Measurements from ENCODE around the gene TLE3.

Gene TLE3

GRCh38 chr15:70071799-70072198 lies 25.9 kb downstream of the TLE3 start:
- POLR2A ChIA-PET, result no interaction called here
- H3K36me3 ChIP-seq (ENCODE audit: control insufficient read depth in 4 of 4, insufficient read depth in 4 of 4, low read length in 3 of 4), result peaks cover 13 to 97% (median 73%) of the 10 kb centered on the region in 4 experiments
- H3K27ac ChIP-seq (ENCODE audit: insufficient read depth in 1 of 2, low read depth in 1 of 2, low read length in 2 of 2, poor library complexity in 1 of 2, severe bottlenecking in 2 of 2), result no peak overlapping the region
- H3K4me3 ChIP-seq (ENCODE audit: control insufficient read depth in 1 of 7, extremely low read depth in 1 of 7, insufficient read depth in 4 of 7, low read depth in 2 of 7, low read length in 6 of 7), result no peak overlapping the region
- H3K4me1 ChIP-seq (ENCODE audit: control extremely low read depth in 1 of 4, control insufficient read depth in 4 of 4, insufficient read depth in 4 of 4, low read length in 3 of 4), result peaks cover 0 to 10% (median 3%) of the 10 kb centered on the region in 4 experiments
- DNase-seq, result no peak
- no peaks in the 10 kb centered on the region for H3K9me3 ChIP-seq (ENCODE audit: control extremely low read depth in 1 of 5, control insufficient read depth in 4 of 5, insufficient read depth in 2 of 5, low read depth in 1 of 5, low read length in 4 of 5)
- no peaks in the 10 kb centered on the region for H3K27me3 ChIP-seq (replicated peaks in 2 of 5; ENCODE audit: control insufficient read depth in 4 of 5, insufficient read depth in 5 of 5, low read length in 4 of 5)
- WGBS (ENCODE audit: insufficient coverage), result 94% methylated on average over 19 of the region's 19 CpGs
- CTCF ChIA-PET, result interaction anchor here (1.3 kb wide), 1 partner anchor 110 kb away, joined by 4 read pairs; no protein-coding TSS in a partner anchor

GRCh38 chr15:70069716-70070115 lies 28.0 kb downstream of the TLE3 start:
- no peak for DNase-seq
- CTCF ChIA-PET, result interaction anchor here (1.3 kb wide), 1 partner anchor 16 kb away, joined by 3 read pairs; no protein-coding TSS in a partner anchor
- POLR2A ChIA-PET, result no interaction called here
- H3K27ac ChIP-seq (ENCODE audit: insufficient read depth in 1 of 2, low read depth in 1 of 2, low read length in 2 of 2, poor library complexity in 1 of 2, severe bottlenecking in 2 of 2), result no peak overlapping the region
- no peak overlapping the region for H3K4me3 ChIP-seq (ENCODE audit: control insufficient read depth in 1 of 7, extremely low read depth in 1 of 7, insufficient read depth in 4 of 7, low read depth in 2 of 7, low read length in 6 of 7)
- H3K27me3 ChIP-seq (replicated peaks in 2 of 5; ENCODE audit: control insufficient read depth in 4 of 5, insufficient read depth in 5 of 5, low read length in 4 of 5), result no peaks in the 10 kb centered on the region
- 92% methylated on average over 7 of the region's 7 CpGs for WGBS (ENCODE audit: insufficient coverage)
- no peaks in the 10 kb centered on the region for H3K9me3 ChIP-seq (ENCODE audit: control extremely low read depth in 1 of 5, control insufficient read depth in 4 of 5, insufficient read depth in 2 of 5, low read depth in 1 of 5, low read length in 4 of 5)
- H3K36me3 ChIP-seq (ENCODE audit: control insufficient read depth in 4 of 4, insufficient read depth in 4 of 4, low read length in 3 of 4), result peaks cover 16 to 97% (median 75%) of the 10 kb centered on the region in 4 experiments
- peaks cover 0 to 7% (median 3%) of the 10 kb centered on the region in 4 experiments for H3K4me1 ChIP-seq (ENCODE audit: control extremely low read depth in 1 of 4, control insufficient read depth in 4 of 4, insufficient read depth in 4 of 4, low read length in 3 of 4)

- WGBS (ENCODE audit: insufficient coverage), result 97% methylated on average over 6 of the region's 9 CpGs
- ChIA-PET POLR2A (interaction anchor here (0.6 kb wide), 1 partner anchor 22 kb away, joined by 3 read pairs; no protein-coding TSS in a partner anchor), CTCF (interaction anchor here (1.5 kb wide), 1 partner anchor 23 kb away, joined by 4 read pairs; no protein-coding TSS in a partner anchor)
Measured at GRCh38 chr15:70068783-70069565, 28.7 kb downstream of the TLE3 start.

GRCh38 chr15:70067681-70068080 lies 30.0 kb downstream of the TLE3 start:
- CTCF ChIA-PET, result interaction anchor here (0.9 to 1.7 kb wide), 3 partner anchors 24 to 593 kb away, joined by 3 to 5 read pairs (median 4); no protein-coding TSS in a partner anchor
- POLR2A ChIA-PET, result no interaction called here

More at GRCh38 chr15:70068783-70069565, 28.7 kb downstream of the TLE3 start:
- H3K4me3 ChIP-seq (ENCODE audit: control insufficient read depth in 1 of 7, extremely low read depth in 1 of 7, insufficient read depth in 4 of 7, low read depth in 2 of 7, low read length in 6 of 7), result no peak overlapping the region
- H3K4me1 ChIP-seq (ENCODE audit: control extremely low read depth in 1 of 4, control insufficient read depth in 4 of 4, insufficient read depth in 4 of 4, low read length in 3 of 4), result peaks cover 0 to 3% (median 2%) of the 10 kb centered on the region in 4 experiments
- no peaks in the 10 kb centered on the region for H3K9me3 ChIP-seq (ENCODE audit: control extremely low read depth in 1 of 5, control insufficient read depth in 4 of 5, insufficient read depth in 2 of 5, low read depth in 1 of 5, low read length in 4 of 5)
- DNase-seq, result no peak
- H3K27ac ChIP-seq (ENCODE audit: insufficient read depth in 1 of 2, low read depth in 1 of 2, low read length in 2 of 2, poor library complexity in 1 of 2, severe bottlenecking in 2 of 2), result no peak overlapping the region
- H3K27me3 ChIP-seq (replicated peaks in 2 of 5; ENCODE audit: control insufficient read depth in 4 of 5, insufficient read depth in 5 of 5, low read length in 4 of 5), result no peaks in the 10 kb centered on the region
- peaks cover 13 to 97% (median 71%) of the 10 kb centered on the region in 4 experiments for H3K36me3 ChIP-seq (ENCODE audit: control insufficient read depth in 4 of 4, insufficient read depth in 4 of 4, low read length in 3 of 4)

GRCh38 chr15:70067011-70067410 lies 30.7 kb downstream of the TLE3 start:
- Histone ChIP-seq H3K27ac (ENCODE audit: insufficient read depth in 1 of 2, low read depth in 1 of 2, low read length in 2 of 2, poor library complexity in 1 of 2, severe bottlenecking in 2 of 2) (no peak overlapping the region), H3K4me1 (ENCODE audit: control extremely low read depth in 1 of 4, control insufficient read depth in 4 of 4, insufficient read depth in 4 of 4, low read length in 3 of 4) (no peaks in the 10 kb centered on the region)

More at GRCh38 chr15:70067681-70068080, 30.0 kb downstream of the TLE3 start:
- H3K4me3 ChIP-seq (ENCODE audit: control insufficient read depth in 1 of 7, extremely low read depth in 1 of 7, insufficient read depth in 4 of 7, low read depth in 2 of 7, low read length in 6 of 7), result no peak overlapping the region
- H3K27me3 ChIP-seq (replicated peaks in 2 of 5; ENCODE audit: control insufficient read depth in 4 of 5, insufficient read depth in 5 of 5, low read length in 4 of 5), result no peaks in the 10 kb centered on the region
- peaks cover 15 to 97% (median 70%) of the 10 kb centered on the region in 4 experiments for H3K36me3 ChIP-seq (ENCODE audit: control insufficient read depth in 4 of 4, insufficient read depth in 4 of 4, low read length in 3 of 4)
- H3K9me3 ChIP-seq (ENCODE audit: control extremely low read depth in 1 of 5, control insufficient read depth in 4 of 5, insufficient read depth in 2 of 5, low read depth in 1 of 5, low read length in 4 of 5), result no peaks in the 10 kb centered on the region
- no peak for DNase-seq
- 100% methylated on average over 1 of the region's 6 CpGs for WGBS (ENCODE audit: insufficient coverage)
- H3K27ac ChIP-seq (ENCODE audit: insufficient read depth in 1 of 2, low read depth in 1 of 2, low read length in 2 of 2, poor library complexity in 1 of 2, severe bottlenecking in 2 of 2), result no peak overlapping the region
- no peaks in the 10 kb centered on the region for H3K4me1 ChIP-seq (ENCODE audit: control extremely low read depth in 1 of 4, control insufficient read depth in 4 of 4, insufficient read depth in 4 of 4, low read length in 3 of 4)

GRCh38 chr15:70066447-70066846 lies 31.3 kb downstream of the TLE3 start:
- H3K4me3 ChIP-seq (ENCODE audit: control insufficient read depth in 1 of 7, extremely low read depth in 1 of 7, insufficient read depth in 4 of 7, low read depth in 2 of 7, low read length in 6 of 7), result no peak overlapping the region
- CTCF ChIA-PET, result interaction anchor here (1.0 to 1.7 kb wide), 2 partner anchors 9 to 592 kb away, joined by 3 to 5 read pairs; no protein-coding TSS in a partner anchor
- WGBS (ENCODE audit: insufficient coverage), result 91% methylated on average over 5 of the region's 5 CpGs

More at GRCh38 chr15:70067011-70067410, 30.7 kb downstream of the TLE3 start:
- ChIA-PET CTCF (interaction anchor here (1.0 to 1.7 kb wide), 3 partner anchors 10 to 592 kb away, joined by 3 to 5 read pairs (median 4); no protein-coding TSS in a partner anchor), POLR2A (no interaction called here)
- H3K36me3 ChIP-seq (ENCODE audit: control insufficient read depth in 4 of 4, insufficient read depth in 4 of 4, low read length in 3 of 4), result peaks cover 15 to 97% (median 70%) of the 10 kb centered on the region in 4 experiments
- DNase-seq, result no peak
- no peaks in the 10 kb centered on the region for H3K9me3 ChIP-seq (ENCODE audit: control extremely low read depth in 1 of 5, control insufficient read depth in 4 of 5, insufficient read depth in 2 of 5, low read depth in 1 of 5, low read length in 4 of 5)
- no peaks in the 10 kb centered on the region for H3K27me3 ChIP-seq (replicated peaks in 2 of 5; ENCODE audit: control insufficient read depth in 4 of 5, insufficient read depth in 5 of 5, low read length in 4 of 5)
- 100% methylated on average over 2 of the region's 2 CpGs for WGBS (ENCODE audit: insufficient coverage)
- no peak overlapping the region for H3K4me3 ChIP-seq (ENCODE audit: control insufficient read depth in 1 of 7, extremely low read depth in 1 of 7, insufficient read depth in 4 of 7, low read depth in 2 of 7, low read length in 6 of 7)

GRCh38 chr15:70066004-70066403 lies 31.7 kb downstream of the TLE3 start:
- H3K9me3 ChIP-seq (ENCODE audit: control extremely low read depth in 1 of 5, control insufficient read depth in 4 of 5, insufficient read depth in 2 of 5, low read depth in 1 of 5, low read length in 4 of 5), result no peaks in the 10 kb centered on the region
- no peaks in the 10 kb centered on the region for H3K4me1 ChIP-seq (ENCODE audit: control extremely low read depth in 1 of 4, control insufficient read depth in 4 of 4, insufficient read depth in 4 of 4, low read length in 3 of 4)
- H3K4me3 ChIP-seq (ENCODE audit: control insufficient read depth in 1 of 7, extremely low read depth in 1 of 7, insufficient read depth in 4 of 7, low read depth in 2 of 7, low read length in 6 of 7), result no peak overlapping the region
- ChIA-PET POLR2A (no interaction called here), CTCF (interaction anchor here (1.0 kb wide), 2 partner anchors 9 to 494 kb away, joined by 3 read pairs; no protein-coding TSS in a partner anchor)
- no peaks in the 10 kb centered on the region for H3K27me3 ChIP-seq (replicated peaks in 2 of 5; ENCODE audit: control insufficient read depth in 4 of 5, insufficient read depth in 5 of 5, low read length in 4 of 5)
- H3K27ac ChIP-seq (ENCODE audit: insufficient read depth in 1 of 2, low read depth in 1 of 2, low read length in 2 of 2, poor library complexity in 1 of 2, severe bottlenecking in 2 of 2), result no peak overlapping the region
- WGBS (ENCODE audit: insufficient coverage), result 100% methylated on average over 5 of the region's 12 CpGs
- H3K36me3 ChIP-seq (ENCODE audit: control insufficient read depth in 4 of 4, insufficient read depth in 4 of 4, low read length in 3 of 4), result peaks cover 22 to 97% (median 72%) of the 10 kb centered on the region in 4 experiments
- no peak for DNase-seq

More at GRCh38 chr15:70066447-70066846, 31.3 kb downstream of the TLE3 start:
- Histone ChIP-seq H3K36me3 (ENCODE audit: control insufficient read depth in 4 of 4, insufficient read depth in 4 of 4, low read length in 3 of 4) (peaks cover 19 to 97% (median 70%) of the 10 kb centered on the region in 4 experiments), H3K4me1 (ENCODE audit: control extremely low read depth in 1 of 4, control insufficient read depth in 4 of 4, insufficient read depth in 4 of 4, low read length in 3 of 4) (no peaks in the 10 kb centered on the region), H3K27me3 (replicated peaks in 2 of 5; ENCODE audit: control insufficient read depth in 4 of 5, insufficient read depth in 5 of 5, low read length in 4 of 5) (no peaks in the 10 kb centered on the region), H3K9me3 (ENCODE audit: control extremely low read depth in 1 of 5, control insufficient read depth in 4 of 5, insufficient read depth in 2 of 5, low read depth in 1 of 5, low read length in 4 of 5) (no peaks in the 10 kb centered on the region), H3K27ac (ENCODE audit: insufficient read depth in 1 of 2, low read depth in 1 of 2, low read length in 2 of 2, poor library complexity in 1 of 2, severe bottlenecking in 2 of 2) (no peak overlapping the region)
- POLR2A ChIA-PET, result no interaction called here
- DNase-seq, result no peak

Measured in common myeloid progenitor, CD34-positive (primary cell).